AG04450 (cell line): ENCODE results near the gene FNDC3B. TPM values are rescaled to one million over a fixed set of nuclear protein-coding genes. Genes with fewer than 3 reads are reported as not detected.

Source experiments
- CTCF ChIA-PET: fragments of 300-600, 350-600 bp; formaldehyde crosslinking; extraction: SDS; loops from one replicate; lab custom pipeline; 2022; ENCODE audit warnings: antibody characterized with exemption, inconsistent platforms; lab: Charles Lee
- POLR2A ChIA-PET: fragments of 350-600 bp; formaldehyde crosslinking; extraction: SDS; loops from one replicate; lab custom pipeline; 2021; ENCODE audit warnings: antibody characterized with exemption, inconsistent platforms; lab: Yijun Ruan, JAX
- DNase-seq: peaks from one replicate; pipeline ENCODE4 v3.0.0-alpha.2; 2011; ENCODE audit warnings: low read depth, low spot score
- H3K27ac ChIP-seq: one replicate; pipeline ENCODE4 v1.5.1; 2012; ENCODE audit warnings: low read depth, low read length, control low read depth
- H3K27me3 ChIP-seq: one replicate; pipeline ENCODE4 v1.6.0; 2012; ENCODE audit warnings: low read length; ENCODE audit not compliant: control insufficient read depth, insufficient read depth
- H3K4me3 ChIP-seq: 2 replicates; pipeline ENCODE4 v1.5.1; 2011; ENCODE audit warnings: mild to moderate bottlenecking, low read depth, low read length, control low read depth
- H3K9me3 ChIP-seq: 2 replicates; pipeline ENCODE4 v1.5.1; 2012; ENCODE audit warnings: low read length; ENCODE audit not compliant: control insufficient read depth, insufficient read depth
- CTCF ChIP-seq: IDR thresholded peaks from 2 replicates; pipeline ENCODE4 v1.5.1; 2011; ENCODE audit warnings: low read depth, low read length, control low read depth, inconsistent platforms
- polyA plus RNA-seq: library from polyadenylated mRNA; depleted of rRNA; stranded (reverse); fragments of >200 nt; gene quantifications from 2 replicates; pipeline ENCODE4 v1.2.3, GENCODE V29; 2011

Gene FNDC3B
- polyA plus RNA-seq, 1 experiment: 39.5 TPM

GRCh38 chr3:172029425-172030098, 9.8 kb upstream of the FNDC3B start:
- CTCF ChIA-PET: no interaction called here
- Histone ChIP-seq H3K27me3 (no peaks in the 10 kb centered on the region), H3K27ac (no peak overlapping the region), H3K4me3 (no peak overlapping the region), H3K9me3 (no peaks in the 10 kb centered on the region; the same call in 1 of the 2 replicates)
- POLR2A ChIA-PET: interaction anchor here (1.0 kb wide), 1 partner anchor 10 kb away, joined by 3 read pairs; the partner anchor contains the start of gene FNDC3B
- no peak for DNase-seq
- TF ChIP-seq CTCF: no peak

DNA sequence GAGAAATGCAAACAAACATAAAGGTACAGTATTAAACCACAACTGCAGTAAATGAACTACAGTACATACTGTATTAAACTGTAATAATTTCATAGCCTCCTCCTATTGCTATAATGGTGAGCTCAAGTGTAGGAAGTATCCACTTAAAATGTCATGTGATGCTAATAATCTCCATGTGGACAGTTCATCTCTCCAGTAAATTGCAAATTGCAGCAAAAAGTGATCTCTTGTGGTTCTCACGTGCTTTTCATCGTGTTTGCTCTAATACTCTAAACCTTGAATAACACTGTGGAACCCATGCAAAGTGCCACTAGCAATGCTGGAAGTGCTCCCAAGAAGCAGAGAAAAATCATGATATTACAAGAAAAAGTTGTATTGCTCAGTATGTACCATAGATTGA, 9.2 kb upstream of the FNDC3B start:
- no peak for DNase-seq
- POLR2A ChIA-PET: no interaction called here
- Histone ChIP-seq H3K4me3 (no peak overlapping the region), H3K9me3 (no peaks in the 10 kb centered on the region; the same call in none of the 2 replicates), H3K27me3 (no peaks in the 10 kb centered on the region), H3K27ac (no peak overlapping the region)
- CTCF ChIA-PET: interaction anchor here (0.6 kb wide), 1 partner anchor 378 kb away, joined by 4 read pairs; no protein-coding TSS in a partner anchor
- no peak for TF ChIP-seq CTCF

- TF ChIP-seq CTCF: no peak
- POLR2A ChIA-PET: no interaction called here
- Histone ChIP-seq H3K27ac (no peak overlapping the region), H3K4me3 (no peak overlapping the region), H3K9me3 (no peaks in the 10 kb centered on the region; the same call in none of the 2 replicates), H3K27me3 (no peaks in the 10 kb centered on the region)
- DNase-seq: no peak
- CTCF ChIA-PET: no interaction called here
Observed at GRCh38 chr3:172031996-172032395, 7.4 kb upstream of the FNDC3B start.

DNA sequence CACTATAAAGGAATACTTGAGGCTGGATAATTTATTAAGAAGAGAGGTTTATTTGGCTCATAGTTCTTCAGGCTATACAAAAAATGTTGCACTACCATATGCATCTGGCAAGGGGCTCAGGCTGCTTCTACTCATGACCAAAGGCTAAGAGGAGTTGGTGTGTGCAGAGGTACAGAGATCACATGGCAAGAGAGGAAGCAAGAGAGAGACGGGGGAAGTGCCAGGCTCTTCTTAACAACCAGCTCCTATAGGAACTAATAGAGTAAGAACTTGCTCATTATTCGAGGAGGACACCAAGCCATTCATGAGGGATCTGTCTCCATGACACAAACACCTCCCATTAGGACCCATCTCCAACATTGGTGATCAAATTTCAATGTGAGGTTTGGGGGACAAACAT, 6.0 kb upstream of the FNDC3B start:
- no peak for TF ChIP-seq CTCF
- Histone ChIP-seq H3K27me3 (no peaks in the 10 kb centered on the region), H3K9me3 (no peaks in the 10 kb centered on the region; the same call in none of the 2 replicates), H3K4me3 (no peak overlapping the region), H3K27ac (no peak overlapping the region)
- DNase-seq: no peak
- ChIA-PET CTCF (no interaction called here), POLR2A (interaction anchor here (0.6 kb wide), 1 partner anchor 618 kb away, joined by 3 read pairs; no protein-coding TSS in a partner anchor)
